ENCODE results near the gene AKAP11. TPM values are rescaled to one million over a fixed set of nuclear protein-coding genes. Genes with fewer than 3 reads are reported as not detected.

The AKAP11 gene
- total RNA-seq (2022; extraction: Qiagen RNA extraction; ENCODE audit: low read depth) = 5.2 to 8.3 TPM (median 6.8 TPM) in 5 replicates

GRCh38 chr13:42272115-42272803 is at the start of gene AKAP11:
Gene AKAP11, plus strand, starts transcription at chr13:42272152. Its CDS starts 14,197 bp downstream, at chr13:42286349.

Other genes starting within 250 kb of the AKAP11 start
- gene DGKH, start 223.5 kb upstream of the AKAP11 start, total RNA-seq (2022; extraction: Qiagen RNA extraction; ENCODE audit: low read depth) = 3.5 to 4.5 TPM (median 4.2 TPM) in 5 replicates

Data from A549 treated with CpdA at 1 μM for 4 hours (cell line).